ENCODE measurements around the gene SC5D. TPM values are rescaled to one million over a fixed set of nuclear protein-coding genes. Genes with fewer than 3 reads are reported as not detected.

The SC5D gene
- total RNA-seq, 1 donor from 2014 or later, result 47.9 TPM

DNA sequence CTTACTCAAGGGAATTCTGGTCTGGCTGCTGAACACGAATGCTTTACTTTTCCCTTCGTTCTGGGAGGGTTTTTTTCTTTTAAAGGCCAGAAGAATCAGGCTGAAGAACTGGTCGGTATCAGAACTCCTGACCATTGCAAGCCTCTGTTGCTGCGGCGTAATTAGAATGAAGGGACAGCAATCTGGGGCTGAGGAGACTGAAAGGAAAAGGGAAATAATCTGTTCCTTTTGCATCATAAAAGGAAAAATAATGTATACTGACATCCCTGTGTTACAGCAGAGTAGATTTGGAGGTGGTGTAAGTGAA lies 670 bp downstream of the SC5D start:
- ATAC-seq, result no peak

DNA sequence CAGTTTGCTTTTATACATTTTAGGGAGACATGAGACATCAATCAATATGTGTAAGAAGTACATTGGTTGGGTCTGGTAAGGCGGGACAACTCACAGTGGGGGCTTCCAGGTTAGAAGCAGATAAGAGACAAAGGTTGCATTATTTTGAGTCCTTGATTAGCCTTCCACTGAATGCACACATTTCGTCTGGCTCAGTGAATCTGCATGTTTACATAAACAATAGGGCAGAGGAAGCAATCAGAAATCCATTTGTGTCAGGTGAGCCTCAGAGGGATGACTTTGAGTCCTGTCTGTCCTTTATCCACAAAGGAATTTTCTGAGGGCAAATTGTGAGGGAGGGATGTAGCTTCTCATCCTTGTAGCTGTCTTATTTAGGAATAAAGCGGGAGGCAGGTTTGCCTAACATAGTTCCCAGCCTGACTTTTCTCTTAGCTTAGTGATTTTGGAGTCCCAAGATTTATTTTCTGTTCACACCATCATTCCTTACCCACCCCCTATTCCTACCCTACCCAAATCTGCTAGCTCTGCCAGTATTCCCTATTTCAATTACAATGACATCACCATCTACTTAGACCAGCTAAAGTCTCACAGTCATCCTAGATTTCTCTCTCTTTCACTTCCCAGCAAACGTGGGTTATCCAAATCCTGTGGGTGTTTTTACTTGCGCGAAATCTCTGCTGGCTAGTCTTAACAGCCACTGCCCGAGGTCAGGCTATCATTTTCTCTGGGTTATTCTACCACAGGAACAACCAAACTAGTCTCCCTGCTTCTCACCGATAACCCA lies 2.9 kb downstream of the SC5D start:
- ATAC-seq, result no peak

DNA sequence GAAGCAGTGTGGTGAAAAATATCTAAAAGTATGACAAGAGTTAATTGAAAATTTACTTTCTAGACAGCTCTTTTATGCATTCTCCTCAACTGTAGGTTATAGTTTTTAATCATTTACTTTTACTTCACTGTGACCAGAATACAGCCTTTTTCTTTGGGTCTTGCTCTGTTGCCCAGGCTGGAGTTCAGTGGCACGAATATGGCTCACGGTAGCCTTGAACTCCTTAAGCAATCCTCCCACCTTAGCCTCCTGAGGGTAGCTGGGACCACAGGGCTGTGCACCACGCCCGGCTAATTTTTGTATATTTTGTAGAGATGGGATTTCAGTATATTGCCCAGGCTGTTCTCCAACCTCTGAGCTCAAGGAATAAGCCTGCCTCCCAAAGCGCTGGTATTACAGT lies 5.3 kb downstream of the SC5D start:
- no peak for ATAC-seq

DNA sequence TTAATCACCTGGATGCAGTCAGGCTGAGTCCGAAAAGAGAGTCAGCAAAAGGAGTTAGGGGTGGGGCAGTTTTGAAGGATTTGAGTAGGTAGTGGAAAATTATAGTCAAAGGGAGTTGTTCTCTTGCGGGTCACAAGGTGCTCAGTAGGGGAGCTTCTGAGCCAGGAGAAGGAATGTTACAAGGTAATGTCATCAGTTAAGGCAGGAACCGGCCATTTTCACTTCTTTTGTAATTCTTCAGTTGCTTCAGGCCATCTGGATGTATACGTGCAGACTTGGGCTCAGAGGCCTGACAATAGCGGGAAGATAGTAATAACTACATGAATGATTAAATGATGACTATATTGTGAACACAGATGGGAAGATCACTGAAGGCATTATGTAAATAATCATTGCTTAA lies 6.2 kb downstream of the SC5D start:
- ATAC-seq, result peak; percentile 52

DNA sequence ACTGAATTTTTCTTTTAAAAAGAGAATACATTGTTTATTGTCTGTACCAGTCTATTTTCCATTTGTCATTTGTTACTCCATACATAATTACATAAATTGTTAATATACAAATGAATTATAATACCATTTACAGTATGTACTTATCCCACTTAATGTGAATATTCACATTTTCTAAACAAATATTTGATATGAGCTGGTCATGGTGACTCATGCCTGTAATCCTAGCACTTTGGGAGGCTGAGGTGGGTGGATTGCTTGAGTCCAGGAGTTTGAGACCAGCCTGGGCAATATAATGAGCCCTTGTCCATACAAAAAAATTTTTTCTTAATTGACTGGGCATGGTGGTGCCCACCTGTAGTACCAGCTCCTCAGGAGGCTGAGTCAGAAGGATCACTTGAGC lies 6.8 kb downstream of the SC5D start:
- ATAC-seq, result no peak

DNA sequence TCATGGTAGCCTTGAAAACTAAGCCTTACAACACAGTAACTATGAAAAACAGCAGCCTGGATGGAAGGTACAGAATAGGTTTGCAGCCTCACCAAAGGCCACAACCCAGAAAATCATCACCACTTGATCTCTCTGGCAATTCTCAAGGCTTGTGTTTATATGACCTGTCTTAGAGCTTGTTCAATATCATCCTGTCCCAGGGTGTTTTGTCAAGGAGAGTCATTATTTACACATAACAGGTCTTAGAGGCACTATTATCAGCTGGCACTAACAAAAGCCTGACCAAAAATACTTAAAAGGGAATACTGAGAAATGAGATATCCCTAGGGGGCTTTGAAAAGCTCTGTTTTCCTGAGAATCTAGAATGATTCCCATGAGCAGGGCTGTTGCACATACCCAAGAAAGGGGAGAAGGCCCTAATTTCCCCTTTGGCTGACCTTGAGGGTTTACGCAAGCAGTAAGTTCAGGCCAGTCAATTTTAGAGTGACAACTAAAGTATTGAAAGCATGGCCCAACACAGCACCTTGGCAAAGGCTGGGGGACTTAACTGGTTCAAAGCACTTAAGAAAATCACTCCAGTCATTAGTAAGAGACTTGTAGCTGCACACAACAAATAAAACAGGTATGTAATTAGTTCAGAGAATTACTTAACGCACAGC lies 7.9 kb downstream of the SC5D start:
- ATAC-seq, result no peak

DNA sequence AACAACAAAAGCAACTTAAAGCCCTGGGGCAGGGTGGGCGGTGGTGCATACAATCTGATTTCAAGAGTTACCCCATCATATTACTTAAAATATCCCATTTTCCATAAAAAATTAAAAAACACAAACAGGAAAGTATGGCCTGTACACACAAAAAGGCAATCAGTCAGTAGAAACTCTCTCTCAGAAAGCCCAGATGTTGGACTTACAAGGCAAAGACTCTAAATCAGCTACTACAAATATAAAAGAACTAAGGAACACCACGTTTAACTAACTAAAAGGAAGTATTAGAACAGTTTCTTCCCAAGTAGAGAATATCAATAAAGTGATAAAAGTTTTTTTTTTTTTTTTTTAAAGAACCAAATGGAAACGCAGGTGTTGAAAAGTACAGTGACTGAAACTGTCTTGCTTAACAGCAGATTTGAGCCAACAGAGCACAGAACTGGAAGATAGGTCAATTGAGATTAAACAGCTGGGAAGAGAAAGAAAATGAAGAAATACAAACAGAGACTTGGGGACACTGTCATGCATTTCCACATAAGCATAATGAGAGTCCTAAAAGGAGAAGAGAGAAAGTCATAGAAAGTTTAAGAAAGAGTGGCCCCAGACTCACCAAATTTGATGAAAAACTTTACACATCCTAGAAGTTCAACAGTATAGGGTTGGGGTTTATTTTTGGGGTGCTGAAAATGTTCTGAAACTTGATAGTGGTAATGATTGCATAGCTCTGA lies 8.6 kb downstream of the SC5D start:
- no peak for ATAC-seq

DNA sequence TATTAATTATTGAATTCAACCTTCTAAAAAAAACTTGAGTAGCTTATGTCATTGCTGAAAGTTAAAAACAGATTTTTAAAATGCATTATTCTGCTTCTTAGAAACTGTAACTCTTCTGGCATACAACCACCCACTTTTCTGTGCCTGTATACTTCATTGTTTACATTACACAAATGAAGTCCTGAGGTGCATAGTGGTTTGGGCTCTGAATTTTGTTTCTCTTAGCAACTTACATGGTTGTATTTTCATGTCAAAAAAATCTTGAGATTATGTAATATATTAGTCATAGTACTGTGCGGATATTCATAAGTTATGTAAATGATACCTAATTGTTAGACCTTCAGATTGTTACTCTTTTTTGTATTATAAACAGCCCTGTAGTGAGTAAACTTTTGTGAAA lies 12.2 kb downstream of the SC5D start:
- ATAC-seq, result no peak

DNA sequence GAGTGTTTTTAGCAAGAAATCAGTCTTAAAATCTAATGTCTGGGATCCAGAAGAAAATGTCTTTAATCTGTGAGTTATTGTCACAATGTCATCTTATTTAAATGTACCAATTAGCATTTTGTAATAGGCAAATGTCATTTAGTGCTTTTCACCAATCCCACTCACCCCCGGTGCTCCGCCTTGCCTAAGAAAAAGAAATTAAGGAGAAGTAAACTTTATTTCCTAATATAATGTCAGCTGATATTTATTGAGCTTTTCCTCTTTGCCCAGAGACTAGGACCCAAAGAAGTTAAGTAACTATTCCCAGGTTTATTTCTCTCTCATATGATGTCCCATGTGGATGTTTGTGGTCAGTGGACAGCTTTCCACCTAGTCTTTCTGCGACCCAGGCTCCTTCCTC lies 16.2 kb downstream of the SC5D start:
- ATAC-seq, result no peak

DNA sequence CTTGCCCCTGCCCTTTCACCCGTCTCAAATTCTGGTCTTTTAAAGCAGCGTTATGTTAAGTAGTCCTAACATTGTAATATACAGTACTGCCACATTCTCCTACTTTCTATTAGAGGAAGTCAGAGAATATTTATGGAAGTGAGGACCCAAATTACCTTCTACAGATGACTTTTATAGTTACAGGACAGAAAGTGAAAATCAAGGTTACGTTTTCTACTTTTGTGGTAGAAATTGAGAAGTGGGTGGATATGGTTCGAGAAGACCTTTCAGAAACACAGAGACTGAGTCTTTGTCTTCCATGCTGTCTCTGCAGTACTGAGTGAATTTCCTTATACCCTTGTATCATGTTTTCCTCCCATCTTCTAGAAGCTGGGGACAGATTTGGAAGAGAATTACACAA lies 17.1 kb downstream of the SC5D start:
- ATAC-seq, result no peak

DNA sequence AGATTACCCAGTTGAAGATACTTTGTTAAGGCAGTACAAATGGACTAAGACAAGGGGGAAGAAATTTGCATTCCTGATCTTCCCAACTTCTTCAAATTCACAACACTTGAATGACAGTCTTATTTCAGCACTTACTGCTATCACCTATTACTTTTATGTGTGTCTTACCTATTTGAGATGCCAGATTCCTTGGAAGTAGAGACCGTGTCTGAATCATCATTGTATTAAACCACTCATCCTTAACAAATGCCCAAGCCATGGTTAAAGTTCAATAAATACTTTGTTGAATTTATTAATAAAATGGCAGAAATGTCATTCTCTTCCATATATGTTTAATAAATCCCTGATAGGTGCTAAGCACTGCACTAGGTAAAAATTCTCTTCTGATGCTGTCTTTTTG lies 18.3 kb downstream of the SC5D start:
- no peak for ATAC-seq

DNA sequence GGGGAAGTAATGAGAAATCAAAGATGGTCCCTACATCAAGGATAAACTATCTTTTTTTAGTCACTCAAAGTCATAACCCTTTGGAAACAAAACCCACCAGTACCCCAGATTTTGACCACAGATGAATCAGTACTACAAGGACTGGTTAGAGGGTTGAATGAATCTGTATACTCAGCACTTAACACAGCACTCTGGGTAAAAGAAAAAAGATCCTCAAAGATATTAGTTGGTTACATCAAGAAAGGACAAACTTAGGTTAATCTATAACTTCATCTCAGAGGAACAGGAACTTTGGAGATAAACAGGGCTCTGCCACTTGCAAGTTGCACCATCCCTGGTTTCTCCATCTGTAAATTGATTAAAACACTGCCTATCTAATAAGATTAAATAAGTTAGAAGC lies 18.8 kb downstream of the SC5D start:
- no peak for ATAC-seq

DNA sequence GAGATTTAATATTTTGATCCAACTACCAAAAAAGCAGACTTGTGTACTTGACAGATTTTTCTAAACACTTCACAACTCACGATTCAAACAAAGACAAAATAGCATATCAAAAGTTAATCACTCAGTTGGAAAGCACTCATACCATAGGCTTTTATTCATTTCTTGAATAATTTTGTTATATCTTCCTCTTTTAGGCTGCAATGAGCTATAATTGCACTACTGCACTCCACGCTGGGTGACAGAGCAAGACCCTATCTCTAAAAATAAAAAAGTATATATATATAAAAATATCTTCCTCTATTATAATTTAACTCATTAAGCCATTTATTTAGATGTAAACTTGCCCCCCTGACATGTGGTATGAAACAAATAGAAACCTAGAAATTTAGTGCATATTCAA lies 19.9 kb downstream of the SC5D start:
- no peak for ATAC-seq

DNA sequence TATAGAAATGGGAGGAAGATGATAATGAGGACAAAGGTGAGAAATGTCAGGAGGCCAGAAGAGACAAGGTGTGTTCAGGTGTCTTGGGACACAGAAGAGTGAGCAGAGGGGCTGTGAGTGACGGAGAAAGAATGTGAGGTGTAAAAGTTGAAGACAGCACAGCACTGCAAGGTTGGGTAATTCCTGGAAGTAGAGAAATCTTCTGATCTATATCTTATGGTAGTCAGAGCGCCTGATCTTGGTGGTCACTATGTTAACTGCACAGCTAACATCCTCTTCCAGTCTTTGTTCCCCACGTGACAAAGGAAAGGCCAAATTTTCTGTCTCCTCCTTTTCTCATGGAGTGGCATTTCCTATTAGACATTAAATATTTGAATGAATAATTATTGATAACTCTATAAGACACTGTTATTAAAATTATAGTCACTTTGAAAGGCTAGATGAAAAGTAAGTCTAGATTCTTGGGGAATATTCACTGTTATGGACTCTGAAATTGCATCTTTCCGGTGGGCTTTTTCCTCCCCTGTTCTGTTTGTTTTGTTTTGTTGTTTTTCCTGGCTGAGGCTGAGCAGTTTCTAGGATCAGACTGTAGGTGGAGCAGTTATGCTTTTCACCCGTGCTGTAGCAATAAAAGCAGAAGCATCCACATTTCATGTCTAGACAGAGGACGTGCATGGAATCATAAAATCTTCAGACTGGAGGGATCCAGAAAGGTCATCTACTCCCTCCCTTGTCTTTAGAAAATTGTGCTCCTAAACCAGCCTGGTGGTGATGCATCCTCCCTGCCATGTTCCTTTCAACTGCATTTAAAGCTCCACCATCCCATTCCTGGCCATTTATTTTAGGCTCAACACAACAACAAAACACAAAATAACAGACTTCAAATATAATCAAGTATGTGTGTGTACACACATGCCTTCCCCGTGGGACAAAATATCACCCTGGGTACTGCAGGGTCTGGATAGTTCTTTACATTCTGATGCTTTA lies 26.6 kb downstream of the SC5D start:
- peak; percentile 76 for ATAC-seq

DNA sequence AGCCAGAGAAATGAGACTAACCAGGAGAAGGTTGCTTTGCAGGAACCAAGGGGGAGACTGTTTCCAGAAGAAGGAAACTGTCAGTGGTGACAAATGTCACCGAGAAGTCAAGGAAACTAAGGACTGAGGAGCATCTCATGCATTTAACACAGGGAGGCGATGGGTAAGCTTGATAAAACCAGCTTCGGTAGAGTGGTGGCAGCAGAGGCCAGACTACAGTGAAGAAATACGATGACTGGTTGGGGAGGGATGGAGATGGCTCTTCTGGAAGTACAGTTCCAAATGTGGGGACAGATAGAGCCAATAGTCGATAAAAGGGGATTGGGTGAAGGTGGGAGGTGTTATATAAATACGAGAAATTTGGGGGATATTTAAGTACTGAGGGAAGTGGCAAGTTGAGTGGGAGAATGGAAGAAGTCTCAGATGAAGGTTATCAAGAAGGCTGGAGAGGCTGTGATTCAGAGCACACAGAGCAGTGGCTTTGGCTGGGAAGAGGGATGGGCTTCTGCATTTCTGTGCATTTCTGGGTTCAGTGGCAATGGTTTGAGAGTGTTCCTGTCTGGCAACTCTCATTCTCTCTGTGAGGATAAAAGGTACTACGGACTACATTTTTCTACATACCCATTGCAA lies 29.2 kb downstream of the SC5D start:
- peak; percentile 84 for ATAC-seq

DNA sequence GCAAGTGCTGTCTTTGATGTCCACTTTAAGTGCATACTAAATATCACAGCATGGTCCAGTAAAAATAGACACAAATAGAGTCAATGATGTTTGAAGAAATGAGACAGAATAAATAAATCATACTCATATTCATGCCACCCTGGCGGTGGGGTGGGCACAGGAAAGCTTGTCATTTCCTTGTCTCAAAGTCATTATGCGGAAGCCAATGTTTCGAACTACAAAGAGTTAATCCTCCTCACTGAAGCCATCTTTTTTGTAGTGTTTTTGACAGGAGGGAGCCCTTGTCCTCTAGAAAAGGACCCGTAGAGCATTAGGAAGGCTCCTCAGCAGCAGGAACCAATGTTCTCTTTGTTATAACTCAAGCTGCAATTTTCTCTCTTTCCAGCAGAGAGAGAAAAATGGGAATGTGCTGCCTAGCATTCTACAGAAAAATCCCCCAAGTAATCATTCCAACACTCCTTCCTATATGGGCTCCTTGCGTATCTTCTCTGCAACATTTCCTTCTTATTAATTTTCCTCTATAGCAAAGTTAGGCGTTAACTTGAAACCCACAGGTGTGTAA lies 30.6 kb downstream of the SC5D start:
- ATAC-seq, result no peak

DNA sequence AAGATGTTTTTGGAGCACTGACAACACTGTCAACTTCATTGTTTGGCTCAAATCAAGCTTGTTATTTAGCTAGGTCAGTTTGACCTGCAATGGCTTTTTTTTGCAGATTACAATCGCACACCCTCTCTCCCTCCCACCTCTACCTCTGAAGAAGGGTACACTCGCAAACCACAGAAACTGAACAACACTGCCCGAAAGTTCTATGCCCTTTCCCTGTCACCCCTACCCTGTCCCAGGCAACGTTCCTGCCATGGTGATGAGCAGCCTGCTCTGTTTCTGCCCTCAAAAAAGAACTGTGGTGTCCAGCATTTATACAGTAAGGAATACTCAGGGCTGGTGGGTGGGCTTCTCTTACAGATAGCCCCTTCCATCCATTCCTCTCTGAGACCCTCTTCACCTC lies 33.7 kb downstream of the SC5D start:
- no peak for ATAC-seq

DNA sequence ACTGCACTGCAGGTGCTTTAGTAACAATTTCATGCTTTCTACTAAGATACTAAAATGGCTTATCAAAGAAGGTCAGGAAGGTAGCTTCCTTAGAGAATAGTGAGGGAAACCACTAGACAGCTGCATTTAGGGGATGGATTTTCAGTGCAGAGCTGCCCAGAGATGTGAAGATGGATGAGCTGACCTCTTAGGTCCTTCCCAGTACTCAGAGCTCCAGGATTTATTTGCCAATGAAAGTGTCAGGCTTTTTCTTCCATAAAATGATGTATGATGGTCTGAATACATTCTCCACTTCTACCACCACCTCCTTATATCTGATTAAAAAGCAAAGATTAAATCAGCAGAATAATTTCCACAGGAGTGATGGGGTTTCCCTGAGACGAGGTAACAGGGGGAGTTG lies 35.0 kb downstream of the SC5D start:
- no peak for ATAC-seq

DNA sequence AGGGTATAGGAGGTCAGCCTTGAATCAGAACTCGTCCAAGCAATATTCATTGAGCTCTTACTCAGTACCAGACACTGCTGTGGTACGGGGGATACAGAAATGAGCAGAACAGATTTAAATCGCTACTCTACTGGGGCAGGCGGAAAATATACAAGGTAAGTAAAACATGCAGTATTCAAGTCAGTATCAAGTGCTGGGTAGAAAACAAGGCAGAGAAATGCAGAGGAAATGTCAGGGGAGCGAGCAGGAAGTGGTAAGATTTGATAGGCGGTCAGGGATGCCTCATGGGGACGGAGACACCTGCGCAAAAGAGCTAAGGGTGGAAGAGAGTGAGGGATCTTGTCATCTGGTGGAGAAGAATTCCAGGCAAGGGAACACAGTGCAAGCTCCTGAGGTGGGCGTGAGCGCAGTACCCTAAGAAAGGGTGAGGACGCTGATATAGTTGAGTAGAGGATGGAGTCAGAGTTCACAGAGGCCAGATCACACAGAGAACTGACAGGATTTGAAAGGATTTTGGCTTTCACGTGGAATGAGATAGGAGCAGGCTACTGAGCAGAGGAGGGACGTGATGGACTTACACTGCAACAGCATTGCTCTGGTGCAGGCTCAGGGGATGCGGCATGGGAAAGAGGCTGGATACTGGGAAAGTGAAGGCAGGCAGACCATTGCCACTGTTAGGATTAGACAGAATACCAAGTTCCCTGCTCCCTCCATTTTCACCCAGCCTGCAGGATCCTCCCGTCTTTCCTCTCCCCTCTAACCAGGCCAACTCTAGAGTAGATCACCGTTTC lies 35.8 kb downstream of the SC5D start:
- no peak for ATAC-seq

DNA sequence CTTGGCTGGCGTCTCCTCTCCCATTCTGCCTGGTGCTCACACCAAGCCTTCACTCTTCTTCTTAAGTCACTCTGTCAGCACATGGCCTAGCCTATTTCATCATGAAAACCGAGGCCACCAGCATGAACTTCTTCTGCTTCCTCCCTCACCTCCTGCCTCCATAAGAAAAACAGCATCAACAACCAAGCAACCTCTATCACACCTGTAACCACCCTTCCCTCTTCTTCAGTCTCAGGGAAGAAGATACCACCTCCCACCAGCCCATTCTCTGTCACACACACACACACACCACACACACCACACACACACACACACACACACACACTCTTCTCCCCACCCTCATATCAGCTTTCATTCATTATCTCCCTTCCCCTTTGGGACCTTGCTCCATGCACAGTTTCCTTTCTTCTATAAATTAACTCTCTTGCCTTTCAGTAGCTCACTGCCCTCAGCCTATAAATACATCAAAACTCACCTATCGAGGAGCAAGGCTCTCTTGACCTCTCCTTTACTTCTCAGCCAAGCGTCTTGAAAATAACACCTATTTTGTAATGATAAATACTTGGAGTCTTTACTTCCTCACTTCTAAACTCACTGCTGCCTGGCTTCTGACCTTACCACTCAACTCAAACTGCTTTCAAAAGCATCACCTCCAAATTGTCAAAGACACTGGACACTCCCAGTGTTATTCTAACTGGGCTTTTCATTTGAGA lies 36.6 kb downstream of the SC5D start:
- no peak for ATAC-seq

Measured in esophagus mucosa (tissue), 1 donor.